ENCODE measurements around the gene PLEKHM1.

The PLEKHM1 gene

DNA sequence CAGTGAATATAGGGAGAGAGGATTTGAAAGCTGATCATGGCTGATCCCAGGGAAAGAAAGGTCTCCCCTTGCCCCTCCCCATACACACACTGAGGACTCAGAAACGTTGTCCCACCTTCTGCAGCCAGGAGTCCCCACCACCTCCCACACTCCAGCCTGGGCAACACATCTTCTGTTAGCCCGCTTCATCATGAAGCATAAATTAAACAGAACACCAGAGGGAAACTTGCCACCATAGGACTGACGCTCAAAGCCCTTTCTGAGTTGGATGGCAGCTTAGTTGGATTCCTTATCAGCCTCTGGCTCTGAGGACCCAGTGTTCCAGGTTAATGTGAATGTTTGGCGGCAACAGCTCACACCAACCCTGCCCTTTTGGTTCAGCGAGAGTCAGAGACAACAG, 91.7 kb downstream of the PLEKHM1 start:
- DNase-seq (ENCODE audit: low read depth) = no peak

DNA sequence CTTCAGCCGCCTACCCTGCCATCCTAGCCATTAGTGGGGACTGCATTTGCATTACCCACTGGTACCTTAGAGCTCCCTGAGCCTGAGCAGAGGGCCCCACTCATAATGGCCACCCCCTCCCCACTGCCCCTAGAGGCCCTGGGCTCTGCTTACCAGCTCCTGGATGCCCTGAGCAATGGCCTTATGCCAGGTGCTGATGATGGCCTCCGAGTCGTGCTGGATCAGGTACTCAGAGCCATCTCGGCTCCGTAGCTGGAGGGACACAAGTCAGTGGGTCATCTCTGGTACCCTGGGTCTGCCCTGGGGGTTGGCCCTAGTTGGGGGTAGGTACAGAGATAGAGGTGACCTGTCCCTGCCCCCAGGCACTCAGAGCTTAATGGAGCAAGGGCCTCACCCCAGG, 92.7 kb downstream of the PLEKHM1 start:
- H3K4me3 ChIP-seq (ENCODE audit: low read depth, low read length) = no peak overlapping the region
- TF ChIP-seq, protein P1, sequence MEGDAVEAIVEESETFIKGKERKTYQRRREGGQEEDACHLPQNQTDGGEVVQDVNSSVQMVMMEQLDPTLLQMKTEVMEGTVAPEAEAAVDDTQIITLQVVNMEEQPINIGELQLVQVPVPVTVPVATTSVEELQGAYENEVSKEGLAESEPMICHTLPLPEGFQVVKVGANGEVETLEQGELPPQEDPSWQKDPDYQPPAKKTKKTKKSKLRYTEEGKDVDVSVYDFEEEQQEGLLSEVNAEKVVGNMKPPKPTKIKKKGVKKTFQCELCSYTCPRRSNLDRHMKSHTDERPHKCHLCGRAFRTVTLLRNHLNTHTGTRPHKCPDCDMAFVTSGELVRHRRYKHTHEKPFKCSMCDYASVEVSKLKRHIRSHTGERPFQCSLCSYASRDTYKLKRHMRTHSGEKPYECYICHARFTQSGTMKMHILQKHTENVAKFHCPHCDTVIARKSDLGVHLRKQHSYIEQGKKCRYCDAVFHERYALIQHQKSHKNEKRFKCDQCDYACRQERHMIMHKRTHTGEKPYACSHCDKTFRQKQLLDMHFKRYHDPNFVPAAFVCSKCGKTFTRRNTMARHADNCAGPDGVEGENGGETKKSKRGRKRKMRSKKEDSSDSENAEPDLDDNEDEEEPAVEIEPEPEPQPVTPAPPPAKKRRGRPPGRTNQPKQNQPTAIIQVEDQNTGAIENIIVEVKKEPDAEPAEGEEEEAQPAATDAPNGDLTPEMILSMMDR (IDR thresholded peaks at IDR 0.05; ENCODE audit: low read depth, low read length, missing control alignments) = no peak
- DNase-seq (ENCODE audit: low read depth) = no peak

More for the DNA sequence above, 91.7 kb downstream of the PLEKHM1 start:
- TF ChIP-seq, protein P1 (IDR thresholded peaks at IDR 0.05; ENCODE audit: low read depth, low read length, missing control alignments) = no peak
- H3K4me3 ChIP-seq (ENCODE audit: low read depth, low read length) = no peak overlapping the region

DNA sequence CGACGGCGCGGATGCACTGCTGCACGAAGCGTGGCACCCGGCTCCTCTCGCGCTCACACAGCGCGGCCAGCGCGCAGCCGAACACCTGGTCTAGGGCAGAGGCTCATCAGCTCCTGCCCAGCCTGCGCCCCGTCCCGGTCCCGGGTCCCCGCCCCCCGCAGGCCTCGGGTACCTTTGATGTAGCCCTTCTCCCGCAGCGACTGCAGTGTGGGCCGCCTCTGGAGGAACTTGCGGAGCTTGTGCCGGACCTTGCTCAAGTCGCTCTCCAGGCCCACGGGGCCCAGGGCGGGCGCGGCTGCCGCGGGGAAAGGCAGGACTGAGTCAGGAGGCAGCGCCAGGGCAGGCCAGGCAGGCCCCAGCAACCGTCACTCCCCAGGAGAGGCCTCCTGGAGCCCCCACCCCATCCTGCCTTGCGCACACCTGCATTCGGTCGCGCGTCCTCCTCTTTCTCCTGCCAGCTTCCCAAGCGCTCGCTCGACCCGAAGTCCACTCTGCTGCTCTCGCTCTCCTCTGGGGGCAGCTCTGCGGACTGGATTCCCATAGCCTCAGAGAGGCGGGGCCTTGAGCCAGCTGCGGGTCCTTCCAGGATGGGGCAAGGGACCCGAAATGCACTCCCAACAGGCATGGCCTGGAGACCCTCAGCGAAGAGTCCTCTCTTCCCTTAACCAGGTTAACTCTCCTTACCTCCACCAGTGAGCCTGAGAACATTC, 93.9 kb downstream of the PLEKHM1 start:
- TF ChIP-seq, protein P1 (IDR thresholded peaks at IDR 0.05; ENCODE audit: low read depth, low read length, missing control alignments) = no peak
- no peak for DNase-seq (ENCODE audit: low read depth)
- no peak overlapping the region for H3K4me3 ChIP-seq (ENCODE audit: low read depth, low read length)

DNA sequence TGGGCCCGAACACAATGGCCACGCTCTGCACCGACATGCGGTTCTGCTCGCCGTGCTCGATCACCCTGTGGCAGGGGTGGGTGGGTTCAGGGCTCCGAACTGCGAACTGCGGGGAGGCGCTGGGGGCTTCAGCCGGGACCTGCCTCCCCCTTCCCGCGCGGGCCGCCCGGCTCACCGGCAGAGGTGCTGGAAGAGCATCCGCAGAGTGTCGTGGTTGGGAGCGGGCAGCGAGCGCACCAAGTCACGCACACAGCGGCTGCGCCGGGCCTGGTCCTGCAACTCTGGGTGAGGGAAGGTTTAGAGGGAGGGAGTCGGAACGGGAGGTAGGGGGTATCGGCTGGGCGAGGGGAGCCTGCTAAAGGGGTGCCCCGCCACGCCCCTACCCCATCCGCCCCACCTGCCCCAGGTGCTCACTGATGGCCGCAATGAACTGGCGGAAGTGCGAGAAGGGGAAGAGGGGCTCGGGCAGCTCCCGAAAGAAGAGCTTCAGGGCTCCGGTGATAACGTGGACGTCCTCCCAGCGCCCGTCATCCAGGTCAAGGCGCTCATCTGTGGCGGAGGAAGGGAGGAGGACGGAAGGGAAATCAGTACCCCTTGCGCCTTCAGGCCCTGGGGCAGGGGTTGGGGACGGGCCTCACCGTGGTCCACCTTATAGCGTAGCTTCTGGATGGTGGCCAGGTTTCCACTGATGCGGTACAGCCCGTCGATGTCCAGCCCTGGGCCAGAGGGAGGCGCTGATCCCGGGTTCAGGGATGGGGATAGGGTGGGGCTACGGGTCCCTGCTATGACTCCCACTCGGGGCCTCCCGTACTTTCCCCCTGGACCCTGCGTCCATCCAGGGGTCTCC, 94.7 kb downstream of the PLEKHM1 start:
- TF ChIP-seq, protein P1 (IDR thresholded peaks at IDR 0.05; ENCODE audit: low read depth, low read length, missing control alignments) = no peak
- no peak overlapping the region for H3K4me3 ChIP-seq (ENCODE audit: low read depth, low read length)
- no peak for DNase-seq (ENCODE audit: low read depth)

DNA sequence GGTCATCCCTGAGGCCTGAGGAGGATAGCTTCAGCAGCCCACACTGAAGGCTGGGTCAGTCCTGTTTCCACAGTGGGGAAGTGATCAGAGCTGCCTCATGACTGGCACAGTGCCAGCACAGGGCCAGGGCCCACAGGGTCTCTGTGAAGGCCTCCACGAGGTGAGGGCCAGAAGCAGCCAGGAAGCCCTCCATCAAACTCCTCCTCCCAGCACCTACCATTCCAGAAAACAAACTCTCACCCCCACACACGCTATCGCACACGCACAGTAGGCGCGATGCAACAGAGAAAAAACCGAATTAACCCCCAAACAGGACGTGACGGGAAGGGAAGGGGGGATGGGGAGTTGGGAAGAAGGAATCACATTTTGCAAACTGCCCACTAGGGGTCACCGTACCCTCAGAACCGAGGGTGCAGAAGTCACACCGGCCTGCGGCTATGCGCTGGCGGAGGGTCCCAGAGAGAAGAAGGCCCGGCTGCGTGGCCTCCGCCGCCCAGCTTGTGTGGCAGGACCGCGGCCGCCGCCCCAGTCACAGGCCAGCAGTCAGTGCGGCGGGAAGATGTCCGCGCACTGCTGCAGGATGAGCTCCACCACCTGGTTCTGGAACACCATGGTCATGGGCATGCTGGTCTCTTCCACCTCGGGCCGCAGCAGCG, 95.5 kb downstream of the PLEKHM1 start:
- DNase-seq (ENCODE audit: low read depth) = no peak
- TF ChIP-seq, protein P1 (IDR thresholded peaks at IDR 0.05; ENCODE audit: low read depth, low read length, missing control alignments) = peak; percentile 79
- no peak overlapping the region for H3K4me3 ChIP-seq (ENCODE audit: low read depth, low read length)

- no peak for DNase-seq (ENCODE audit: low read depth)
- TF ChIP-seq, protein P1 (IDR thresholded peaks at IDR 0.05; ENCODE audit: low read depth, low read length, missing control alignments) = no peak
- H3K4me3 ChIP-seq (ENCODE audit: low read depth, low read length) = no peak overlapping the region
These were observed 96.0 kb downstream of the PLEKHM1 start for GRCh38 chr17:45394564-45394912.
